GM23338 (cell line): ENCODE results near the gene KCNK15. TPM values are rescaled to one million over a fixed set of nuclear protein-coding genes. Genes with fewer than 3 reads are reported as not detected.

Experiments used
- ATAC-seq: fragments of 200-7000 bp; cut with Tn5 transposase; 3 replicates; pipeline ENCODE4 v1.9.1; 2020
- DNase-seq: peaks from one replicate; pipeline ENCODE4 v3.0.0-alpha.2; 2015; ENCODE audit warnings: low spot score
- H2AFZ ChIP-seq: fragments of 200-600 bp; sonication (generic); 2 replicates; pipeline ENCODE4 v1.8.0; 2016; ENCODE audit warnings: antibody characterized with exemption, mild to moderate bottlenecking, moderate library complexity
- H3F3A ChIP-seq: fragments of 200-600 bp; sonication (generic); replicated peaks from 2 replicates; pipeline ENCODE4 v1.8.0; 2017; ENCODE audit warnings: antibody characterized with exemption, mixed run types, low read depth
- H3K27ac ChIP-seq: fragments of 200-600 bp; sonication (generic); 2 replicates; pipeline ENCODE4 v1.6.1; 2016; ENCODE audit warnings: low read depth
- H3K27me3 ChIP-seq: fragments of 200-600 bp; sonication (generic); 2 replicates; pipeline ENCODE4 v1.8.0; 2016; ENCODE audit warnings: mild to moderate bottlenecking, mixed run types, moderate library complexity; ENCODE audit not compliant: insufficient read depth
- H3K36me3 ChIP-seq: fragments of 200-600 bp; sonication (generic); 2 replicates; pipeline ENCODE4 v1.8.0; 2016; ENCODE audit warnings: mild to moderate bottlenecking; ENCODE audit not compliant: insufficient read depth
- H3K4me1 ChIP-seq: fragments of 200-600 bp; sonication (generic); 2 replicates; pipeline ENCODE4 v1.8.0; 2016; ENCODE audit warnings: mild to moderate bottlenecking, moderate library complexity; ENCODE audit not compliant: insufficient read depth
- H3K4me2 ChIP-seq: fragments of 200-600 bp; sonication (generic); 2 replicates; pipeline ENCODE4 v1.7.1; 2017; ENCODE audit warnings: mixed run types
- H3K4me3 ChIP-seq: fragments of 200-600 bp; sonication (generic); 2 replicates; pipeline ENCODE4 v1.6.1; 2016; ENCODE audit warnings: mixed run types
- H3K79me2 ChIP-seq: fragments of 200-600 bp; sonication (generic); replicated peaks from 2 replicates; pipeline ENCODE4 v1.8.0; 2017; ENCODE audit warnings: mild to moderate bottlenecking; ENCODE audit not compliant: insufficient read depth
- H3K9me2 ChIP-seq: fragments of 200-600 bp; sonication (generic); 2 replicates; pipeline ENCODE4 v1.8.0; 2017; ENCODE audit not compliant: insufficient read depth
- H4K20me1 ChIP-seq: fragments of 200-600 bp; sonication (generic); replicated peaks from 2 replicates; pipeline ENCODE4 v1.8.0; 2017; ENCODE audit warnings: mild to moderate bottlenecking; ENCODE audit not compliant: insufficient read depth
- H3K27ac Mint-ChIP-seq: 2 replicates; pipeline ENCODE4 v1.8.0; 2020; ENCODE audit warnings: inconsistent platforms, mild to moderate bottlenecking, moderate library complexity, mixed read lengths
- H3K27me3 Mint-ChIP-seq: 3 replicates; pipeline ENCODE4 v1.8.0; 2022; ENCODE audit warnings: low read depth, mild to moderate bottlenecking, moderate library complexity, mixed read lengths, inconsistent platforms; ENCODE audit not compliant: insufficient read depth, poor library complexity
- H3K36me3 Mint-ChIP-seq: 3 replicates; pipeline ENCODE4 v1.8.0; 2021; ENCODE audit warnings: low read depth, mild to moderate bottlenecking, inconsistent platforms, moderate library complexity, mixed read lengths
- H3K4me1 Mint-ChIP-seq: 3 replicates; pipeline ENCODE4 v1.8.0; 2020; ENCODE audit warnings: mild to moderate bottlenecking, inconsistent platforms, mixed read lengths
- H3K4me3 Mint-ChIP-seq: 3 replicates; pipeline ENCODE4 v1.8.0; 2021; ENCODE audit warnings: moderate library complexity, mild to moderate bottlenecking, inconsistent platforms, mixed read lengths
- H3K9me3 Mint-ChIP-seq: 3 replicates; pipeline ENCODE4 v1.8.0; 2020; ENCODE audit warnings: moderate library complexity, mild to moderate bottlenecking, inconsistent platforms, mixed read lengths
- CREB1 ChIP-seq: fragments of 250-450 bp; sonication (Bioruptor Pico); IDR thresholded peaks from 2 replicates; pipeline ENCODE4 v1.5.0; 2020; ENCODE audit warnings: low read depth, mild to moderate bottlenecking, moderate library complexity
- CTCF ChIP-seq, 2 experiments: fragments of 200-600 bp in 1 of 2; sonication (generic) in 1 of 2; conservative IDR thresholded peaks; 2 replicates each; pipeline versions ENCODE4 v1.5.1 to v1.6.1; 2016 to 2017; ENCODE audit warnings: antibody characterized with exemption in 2 of 2, low read depth in 2 of 2, mild to moderate bottlenecking in 2 of 2, moderate library complexity in 1 of 2
- ETS1 ChIP-seq: IDR thresholded peaks from 2 replicates; pipeline ENCODE4 v1.6.1; 2016; ENCODE audit warnings: antibody characterized with exemption
- EZH2 ChIP-seq: fragments of 200-600 bp; sonication (generic); IDR thresholded peaks from one replicate; pipeline ENCODE4 v1.8.0; 2017; ENCODE audit warnings: antibody characterized with exemption, mild to moderate bottlenecking, low read depth; ENCODE audit not compliant: unreplicated experiment
- EZH2phosphoT487 ChIP-seq: fragments of 200-600 bp; sonication (generic); IDR thresholded peaks from one replicate; pipeline ENCODE4 v1.8.1; 2018; ENCODE audit warnings: antibody characterized with exemption; ENCODE audit not compliant: unreplicated experiment
- JUNB ChIP-seq: IDR thresholded peaks from one replicate; pipeline ENCODE4 v1.6.1; 2016; ENCODE audit warnings: antibody characterized with exemption; ENCODE audit not compliant: unreplicated experiment
- NANOG ChIP-seq: IDR thresholded peaks from 2 replicates; pipeline ENCODE4 v1.6.1; 2016; ENCODE audit warnings: antibody characterized with exemption, borderline replicate concordance
- POLR2AphosphoS5 ChIP-seq: IDR thresholded peaks from 2 replicates; pipeline ENCODE4 v1.6.1; 2016; ENCODE audit warnings: antibody characterized with exemption, low read depth
- REST ChIP-seq: IDR thresholded peaks from one replicate; pipeline ENCODE4 v1.6.1; 2018; ENCODE audit warnings: antibody characterized with exemption; ENCODE audit not compliant: unreplicated experiment
- STAT1 ChIP-seq: IDR thresholded peaks from one replicate; pipeline ENCODE4 v1.6.1; 2016; ENCODE audit warnings: antibody characterized with exemption; ENCODE audit not compliant: unreplicated experiment
- ZNF114 ChIP-seq: fragments of 250-450 bp; sonication (Bioruptor Pico); IDR thresholded peaks from 2 replicates; pipeline ENCODE4 v1.5.0; 2020; ENCODE audit warnings: mild to moderate bottlenecking, moderate library complexity
- ZNF331 ChIP-seq: fragments of 250-450 bp; sonication (Bioruptor Pico); IDR thresholded peaks from 2 replicates; pipeline ENCODE4 v1.5.0; 2020; ENCODE audit warnings: low read depth, mild to moderate bottlenecking, moderate library complexity
- ZNF462 ChIP-seq: fragments of 250-450 bp; sonication (Bioruptor Pico); IDR thresholded peaks from 2 replicates; pipeline ENCODE4 v1.5.0; 2020; ENCODE audit warnings: mild to moderate bottlenecking, moderate library complexity
- polyA plus RNA-seq: library from polyadenylated mRNA; unstranded; fragments of >200 nt; fragmentation: Nextera tagmentation; extraction: Ambion mirVana; gene quantifications from 2 replicates; pipeline ENCODE4 v1.2.1, GENCODE V29; 2016
- total RNA-seq: library from RNA; depleted of rRNA; stranded (reverse); fragments of >200 nt; shearing (Covaris generic); gene quantifications from 2 replicates; pipeline ENCODE4 v1.2.3, GENCODE V29; 2014

The KCNK15 gene
- total and polyA plus RNA-seq, 2 experiments from 2014 or later: 0.63 to 3.3 TPM

- H3K4me1 Mint-ChIP-seq: peaks cover 22% of the 10 kb centered on the region
Measured at GRCh38 chr20:44703183-44703925, 42.3 kb upstream of the KCNK15 start.

More at GRCh38 chr20:44703183-44703925, 42.3 kb upstream of the KCNK15 start:
- peaks cover 15% of the 10 kb centered on the region for H3K4me1 ChIP-seq
- no peak for ATAC-seq
- H3K79me2 ChIP-seq: no peaks in the 10 kb centered on the region
- no peaks in the 10 kb centered on the region for H4K20me1 ChIP-seq
- no peaks in the 10 kb centered on the region for H3K9me2 ChIP-seq
- H3K27ac ChIP-seq: no peak overlapping the region
- H2AFZ ChIP-seq: no peak overlapping the region
- H3F3A ChIP-seq: no peaks in the 10 kb centered on the region
- Mint-ChIP-seq H3K36me3 (no peaks in the 10 kb centered on the region), H3K9me3 (no peaks in the 10 kb centered on the region), H3K27ac (no peak overlapping the region), H3K27me3 (peaks cover 2% of the 10 kb centered on the region), H3K4me3 (no peak overlapping the region)
- no peaks in the 10 kb centered on the region for H3K36me3 ChIP-seq
- DNase-seq: no peak
- H3K4me3 ChIP-seq: no peak overlapping the region
- no peak overlapping the region for H3K4me2 ChIP-seq
- H3K27me3 ChIP-seq: no peaks in the 10 kb centered on the region
- TF ChIP-seq STAT1: no peak
- TF ChIP-seq CREB1: no peak
- no peak for TF ChIP-seq POLR2AphosphoS5
- no peak for TF ChIP-seq ZNF462 (CRISPR knock-in tag)
- no peak for TF ChIP-seq ETS1
- TF ChIP-seq ZNF331 (CRISPR knock-in tag): no peak
- no peak for TF ChIP-seq CTCF (conservative IDR thresholded peaks at IDR 0.05; ENCODE audit: low read depth in 2 of 2)
- TF ChIP-seq NANOG: no peak
- no peak for TF ChIP-seq EZH2phosphoT487
- no peak for TF ChIP-seq ZNF114 (CRISPR knock-in tag)
- no peak for TF ChIP-seq JUNB
- no peak for TF ChIP-seq EZH2
- no peak for TF ChIP-seq REST
